Bronchial epithelial cell (primary cell): ENCODE results near the gene REM2. TPM values are rescaled to one million over a fixed set of nuclear protein-coding genes. Genes with fewer than 3 reads are reported as not detected.
"Not testable (repeated sequence)": the region's sequence is repeated elsewhere in the genome, so short reads cannot be mapped to it uniquely, and the experiment has no call there.

ENCODE experiments used
- DNase-seq: peaks from one replicate; pipeline ENCODE4 v3.0.0-alpha.2; 2010; ENCODE audit warnings: low read depth
- FAIRE-seq: peaks from 2 replicates; lab custom pipeline; 2011; peaks lifted over from hg19 to GRCh38; lab: Jason Lieb, UNC
- H3K27me3 ChIP-seq: 2 replicates; pipeline ENCODE4 v1.5.1; 2011; ENCODE audit warnings: low read length; ENCODE audit not compliant: control insufficient read depth, insufficient read depth
- H3K36me3 ChIP-seq: 2 replicates; pipeline ENCODE4 v1.5.1; 2011; ENCODE audit warnings: low read length; ENCODE audit not compliant: control insufficient read depth, insufficient read depth
- H3K4me3 ChIP-seq: 2 replicates; pipeline ENCODE4 v1.5.1; 2011; ENCODE audit warnings: mild to moderate bottlenecking, low read depth, low read length, control low read depth
- CTCF ChIP-seq: IDR thresholded peaks from 2 replicates; pipeline ENCODE4 v1.5.1; 2011; ENCODE audit warnings: mild to moderate bottlenecking, moderate library complexity, low read length, control low read depth, inconsistent platforms; ENCODE audit not compliant: insufficient read depth, severe bottlenecking
- total RNA-seq: library from RNA; depleted of rRNA; stranded (reverse); fragments of >200 nt; gene quantifications from 2 replicates; pipeline ENCODE4 v1.2.1, GENCODE V29; 2014

The REM2 gene
- total RNA-seq, 1 donor from 2014 or later: not detected

- DNase-seq: no peak
- no peak overlapping the region for H3K4me3 ChIP-seq
- no peak for FAIRE-seq
These were observed 26.6 kb upstream of the REM2 start for GRCh38 chr14:22856428-22856827.

GRCh38 chr14:22860377-22860776 lies 22.6 kb upstream of the REM2 start:
- not testable (repeated sequence) for FAIRE-seq, DNase-seq, H3K4me3 ChIP-seq, H3K36me3 ChIP-seq, H3K27me3 ChIP-seq

More at GRCh38 chr14:22856428-22856827, 26.6 kb upstream of the REM2 start:
- no peak for TF ChIP-seq CTCF
- Histone ChIP-seq H3K36me3 (no peaks in the 10 kb centered on the region), H3K27me3 (no peaks in the 10 kb centered on the region)

- FAIRE-seq: no peak
These were observed 21.4 kb upstream of the REM2 start for GRCh38 chr14:22861651-22862050.

GRCh38 chr14:22864979-22865378 lies 18.0 kb upstream of the REM2 start:
- TF ChIP-seq CTCF: no peak
- H3K27me3 ChIP-seq: no peaks in the 10 kb centered on the region
- no peaks in the 10 kb centered on the region for H3K36me3 ChIP-seq
- H3K4me3 ChIP-seq: no peak overlapping the region
- FAIRE-seq: no peak
- DNase-seq: no peak

More at GRCh38 chr14:22861651-22862050, 21.4 kb upstream of the REM2 start:
- TF ChIP-seq CTCF: no peak
- H3K27me3 ChIP-seq: no peaks in the 10 kb centered on the region
- H3K36me3 ChIP-seq: no peaks in the 10 kb centered on the region
- DNase-seq: no peak
- H3K4me3 ChIP-seq: no peak overlapping the region

GRCh38 chr14:22865424-22866405 lies 17.3 kb upstream of the REM2 start:
- no peak overlapping the region for H3K4me3 ChIP-seq
- TF ChIP-seq CTCF: peak; percentile 16
- no peaks in the 10 kb centered on the region for H3K36me3 ChIP-seq
- no peaks in the 10 kb centered on the region for H3K27me3 ChIP-seq
- FAIRE-seq: no peak
- no peak for DNase-seq

- TF ChIP-seq CTCF: no peak
- no peak for FAIRE-seq
- Histone ChIP-seq H3K27me3 (no peaks in the 10 kb centered on the region), H3K36me3 (no peaks in the 10 kb centered on the region), H3K4me3 (no peak overlapping the region)
- DNase-seq: no peak
These were observed 16.1 kb upstream of the REM2 start for GRCh38 chr14:22866874-22867273.
